Heart left ventricle (tissue), 16 donors: ENCODE results near the gene CCDC183. TPM values are rescaled to one million over a fixed set of nuclear protein-coding genes. Genes with fewer than 3 reads are reported as not detected.

ENCODE experiments used
- ATAC-seq, 4 donors: fragments of 200-7000 bp; cut with Tn5 transposase; one replicate each; pipeline ENCODE4 v1.9.1; 2020 to 2022; ENCODE audit warnings: moderate library complexity in 4 of 4, mild to moderate bottlenecking in 3 of 4, moderate number of reproducible peaks in 1 of 4
- DNase-seq, 5 donors: peaks; one replicate each; pipeline ENCODE4 v3.0.0-alpha.2; 2020
- H3K27ac ChIP-seq, 12 donors: fragments of 200-600 bp; sonication (generic) in 4 of 12; one replicate each; pipeline versions ENCODE4 v1.5.0 to v1.8.0; 2016 to 2022; ENCODE audit warnings: mild to moderate bottlenecking in 2 of 12
- H3K27me3 ChIP-seq, 9 donors: fragments of 200-600 bp; sonication (generic) in 2 of 9; one replicate each; pipeline versions ENCODE4 v1.5.1 to v1.8.0; 2016 to 2022; ENCODE audit warnings: mild to moderate bottlenecking in 3 of 9
- H3K36me3 ChIP-seq, 9 donors: fragments of 200-600 bp; sonication (generic) in 2 of 9; one replicate each; pipeline versions ENCODE4 v1.5.0 to v1.8.0; 2018 to 2022; ENCODE audit warnings: mild to moderate bottlenecking in 2 of 9
- H3K4me1 ChIP-seq, 12 donors: fragments of 200-600 bp; sonication (generic) in 4 of 12; one replicate each; pipeline versions ENCODE4 v1.5.0 to v1.8.0; 2016 to 2022; ENCODE audit warnings: mild to moderate bottlenecking in 3 of 12
- H3K4me3 ChIP-seq, 12 donors: fragments of 200-600 bp; sonication (generic) in 4 of 12; one replicate each; pipeline versions ENCODE4 v1.5.0 to v1.8.0; 2017 to 2022; ENCODE audit warnings: mild to moderate bottlenecking in 9 of 12, moderate library complexity in 4 of 12
- H3K9me3 ChIP-seq, 12 donors: fragments of 200-600 bp; sonication (generic) in 4 of 12; one replicate each; pipeline versions ENCODE4 v1.5.0 to v1.8.0; 2016 to 2022; ENCODE audit warnings: mild to moderate bottlenecking in 1 of 12
- POLR2A ChIP-seq, 2 donors: fragments of 450-650 bp; IDR thresholded peaks; one replicate each; pipeline ENCODE4 v1.6.1; 2017; ENCODE audit warnings: antibody characterized with exemption in 2 of 2, mild to moderate bottlenecking in 2 of 2, moderate library complexity in 2 of 2
- WGBS, 4 donors: extraction: QIAGEN DNeasy Blood & Tissue Kit in 2 of 4; methylation state at CpG; one replicate each; pipeline versions ENCODE4 v1.1.5 to v1.1.7; 2013 to 2018; 5-methylcytosine and 5-hydroxymethylcytosine counted together
- intact Hi-C, 10 donors: fragments of 100-400 bp; cut with DNase I; formaldehyde crosslinking; loops; one replicate each; pipeline versions ENCODE4 v1.11.1 to v1.14.2; 2022
- polyA plus RNA-seq, 2 donors: library from polyadenylated mRNA; stranded (reverse); fragments of 200-250 nt; gene quantifications; one replicate each; pipeline ENCODE4 v1.2.3, GENCODE V29; 2013
- total RNA-seq, 9 donors: library from RNA; depleted of rRNA in 2 of 9; stranded (reverse); fragments of >200 nt in 2 of 9; fragmentation: NEBNext Ultra II Directional in 3 of 9; extraction: Animal tissue kit (Norgen Biotek cat#: 25700) in 3 of 9; gene quantifications; one replicate each; pipeline versions ENCODE4 v1.1.0 to v1.2.4, GENCODE V29; 2016 to 2023
- TF ChIP-seq, protein P1 (sequence below), 12 donors: fragments of 200-600 bp; sonication (generic) in 4 of 12; IDR thresholded peaks; one replicate each; pipeline versions ENCODE4 v1.5.0 to v1.8.0; 2018 to 2022; ENCODE audit warnings: antibody characterized with exemption in 12 of 12, mild to moderate bottlenecking in 5 of 12
- donor health status: ischemic (EF 13 %, LVEDD 7.1; RV severe dilation, severe dysfunction).
- donor health status: healthy with polysubstance abuse.
- donor health status: DM: no; HTN: yes; CAD: no.
- donor health status: DM: no; HTN: no; CAD: no.
- donor health status: ischemic (EF 25% LVEDD 6.9; RV normal size, moderate dysfunction).
- donor health status: ischemic (EF 25% LVEDD 5.7; RV mildly dilated, moderate dysfunction).
- donor health status: healthy.
- donor health status: DM: yes; HTN: yes; CAD: no.
- donor health status: ischemic (EF 35%, LVEDD 5.7; RV mildly dilated, moderate dysfunction).
- donor health status: nonischemic (EF 11% LVEDD 7.7; RV severe dilation, severe dysfunction).
- donor health status: DM: yes; HTN: yes; CAD: no.
- donor health status: PGD.
- donor health status: ischemic (EF 29% LVEDD 5.4; RV normal size, mild dysfunction).
- donor health status: nonischemic (EF 23%, LVEDD 6.1; RV moderate dilation, normal function).

The CCDC183 gene
- total and polyA plus RNA-seq, 11 donors = 0.32 to 4.7 (median 1.4) TPM

DNA sequence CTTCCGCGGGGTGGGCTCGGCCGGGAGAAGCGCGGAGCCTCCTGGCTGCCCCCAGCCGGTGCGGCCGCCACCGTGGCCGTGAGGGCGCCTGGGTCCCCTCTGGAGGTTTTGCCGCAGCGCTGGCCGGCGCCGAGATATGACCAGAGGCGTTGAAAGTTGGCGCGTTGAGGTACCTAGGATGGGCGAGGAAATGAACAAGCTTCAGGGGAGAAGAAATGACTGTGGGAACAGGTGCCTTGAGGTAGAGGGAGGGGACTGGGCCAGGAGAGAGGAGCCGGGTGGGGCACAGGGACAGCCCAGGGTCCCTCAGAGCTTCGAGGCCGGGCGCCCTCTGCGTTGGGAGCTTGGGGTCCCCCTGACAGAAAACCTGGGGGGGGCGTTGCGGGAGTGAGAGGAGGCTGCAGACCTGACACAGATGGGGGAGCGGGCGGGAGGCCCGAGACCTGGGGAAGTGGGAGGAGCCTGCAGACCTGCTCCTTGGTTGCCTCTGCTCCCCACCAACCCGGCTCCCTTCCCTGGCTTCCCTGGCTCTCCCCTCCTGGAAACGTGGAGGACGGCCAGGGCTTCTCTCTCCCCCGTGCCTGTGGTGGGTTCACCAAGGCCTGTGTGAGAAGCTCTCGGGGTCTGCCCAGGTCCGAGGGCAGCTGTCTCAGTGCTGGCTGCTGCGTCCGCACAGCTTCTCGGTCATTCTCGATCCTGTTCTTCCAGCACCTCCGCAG lies 25.8 kb downstream of the CCDC183 start:
- intact Hi-C loops = no loop called here
- TF ChIP-seq, protein P1, sequence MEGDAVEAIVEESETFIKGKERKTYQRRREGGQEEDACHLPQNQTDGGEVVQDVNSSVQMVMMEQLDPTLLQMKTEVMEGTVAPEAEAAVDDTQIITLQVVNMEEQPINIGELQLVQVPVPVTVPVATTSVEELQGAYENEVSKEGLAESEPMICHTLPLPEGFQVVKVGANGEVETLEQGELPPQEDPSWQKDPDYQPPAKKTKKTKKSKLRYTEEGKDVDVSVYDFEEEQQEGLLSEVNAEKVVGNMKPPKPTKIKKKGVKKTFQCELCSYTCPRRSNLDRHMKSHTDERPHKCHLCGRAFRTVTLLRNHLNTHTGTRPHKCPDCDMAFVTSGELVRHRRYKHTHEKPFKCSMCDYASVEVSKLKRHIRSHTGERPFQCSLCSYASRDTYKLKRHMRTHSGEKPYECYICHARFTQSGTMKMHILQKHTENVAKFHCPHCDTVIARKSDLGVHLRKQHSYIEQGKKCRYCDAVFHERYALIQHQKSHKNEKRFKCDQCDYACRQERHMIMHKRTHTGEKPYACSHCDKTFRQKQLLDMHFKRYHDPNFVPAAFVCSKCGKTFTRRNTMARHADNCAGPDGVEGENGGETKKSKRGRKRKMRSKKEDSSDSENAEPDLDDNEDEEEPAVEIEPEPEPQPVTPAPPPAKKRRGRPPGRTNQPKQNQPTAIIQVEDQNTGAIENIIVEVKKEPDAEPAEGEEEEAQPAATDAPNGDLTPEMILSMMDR (IDR thresholded peaks at IDR 0.05) = no peak
- TF ChIP-seq POLR2A (IDR thresholded peaks at IDR 0.05) = no peak
- DNase-seq = peak in 1 of 5 donors; percentile 42
- Histone ChIP-seq H3K27me3 (no peaks in the 10 kb centered on the region), H3K9me3 (no peaks in the 10 kb centered on the region), H3K4me3 (peak overlapping the region in 11 of 12 donors; percentile 6 to 61 (median 50)), H3K4me1 (peaks cover 0 to 18% (median 11%) of the 10 kb centered on the region in 12 donors), H3K27ac (peak overlapping the region in 3 of 12 donors; percentile 26 to 59 (median 27)), H3K36me3 (peaks cover 0 to 45% (median 39%) of the 10 kb centered on the region in 9 donors)
- peak in 2 of 4 donors; percentile 7 to 18 for ATAC-seq
- 59 to 73% (median 68%) methylated on average over 34 to 42 of the region's 42 CpGs for WGBS, 4 donors

DNA sequence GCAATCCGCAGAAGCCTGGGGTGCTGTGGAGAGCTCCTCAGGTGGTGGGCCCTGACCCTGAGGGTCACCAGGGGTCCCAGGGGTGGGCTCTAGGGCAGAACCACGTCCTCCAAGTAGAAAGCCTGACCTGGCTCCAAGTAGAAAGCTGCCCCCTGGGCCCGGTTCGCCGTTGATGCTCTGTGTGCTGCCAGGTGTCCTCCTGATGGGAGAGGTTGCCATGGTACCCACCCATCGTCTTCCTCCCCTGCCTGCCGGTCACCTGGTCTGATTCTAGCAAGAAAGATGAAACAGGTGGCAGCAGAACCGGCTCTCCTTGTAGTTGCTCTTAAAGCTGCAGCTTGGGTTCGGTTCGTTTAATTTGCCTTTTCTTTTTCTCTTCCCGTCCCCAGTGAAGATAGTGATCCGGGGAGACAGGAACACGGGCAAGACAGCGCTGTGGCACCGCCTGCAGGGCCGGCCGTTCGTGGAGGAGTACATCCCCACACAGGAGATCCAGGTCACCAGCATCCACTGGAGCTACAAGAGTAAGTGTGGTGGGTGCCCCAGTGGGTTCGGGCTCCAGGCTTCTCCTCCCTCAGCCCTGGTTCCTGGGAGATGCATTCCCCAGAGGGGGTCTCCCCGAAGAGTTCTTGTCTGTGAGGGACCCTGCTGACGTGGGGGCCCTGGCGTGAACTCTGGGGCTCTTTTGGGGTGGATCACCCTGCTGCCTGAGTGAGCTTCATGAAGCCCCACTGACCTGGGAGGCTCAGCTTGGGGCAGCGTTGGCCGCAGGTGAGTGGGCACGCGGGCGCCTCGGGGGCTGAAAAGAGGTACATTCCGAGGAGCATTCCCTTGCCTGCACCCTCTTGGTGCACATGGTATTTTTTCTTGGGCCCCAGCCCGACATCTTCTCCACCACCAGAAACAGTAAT lies 27.3 kb downstream of the CCDC183 start:
- Histone ChIP-seq H3K9me3 (no peaks in the 10 kb centered on the region), H3K4me1 (peaks cover 0 to 18% (median 11%) of the 10 kb centered on the region in 12 donors), H3K27me3 (no peaks in the 10 kb centered on the region), H3K4me3 (no peak overlapping the region), H3K36me3 (peaks cover 0 to 51% (median 41%) of the 10 kb centered on the region in 9 donors), H3K27ac (no peak overlapping the region)
- no peak for ATAC-seq
- DNase-seq = peak in 3 of 5 donors; percentile 16 to 49 (median 22)
- WGBS, 4 donors = 90 to 93% (median 90%) methylated on average over 29 to 30 of the region's 30 CpGs
- intact Hi-C loops = no loop called here
- TF ChIP-seq, protein P1 (IDR thresholded peaks at IDR 0.05) = no peak

DNA sequence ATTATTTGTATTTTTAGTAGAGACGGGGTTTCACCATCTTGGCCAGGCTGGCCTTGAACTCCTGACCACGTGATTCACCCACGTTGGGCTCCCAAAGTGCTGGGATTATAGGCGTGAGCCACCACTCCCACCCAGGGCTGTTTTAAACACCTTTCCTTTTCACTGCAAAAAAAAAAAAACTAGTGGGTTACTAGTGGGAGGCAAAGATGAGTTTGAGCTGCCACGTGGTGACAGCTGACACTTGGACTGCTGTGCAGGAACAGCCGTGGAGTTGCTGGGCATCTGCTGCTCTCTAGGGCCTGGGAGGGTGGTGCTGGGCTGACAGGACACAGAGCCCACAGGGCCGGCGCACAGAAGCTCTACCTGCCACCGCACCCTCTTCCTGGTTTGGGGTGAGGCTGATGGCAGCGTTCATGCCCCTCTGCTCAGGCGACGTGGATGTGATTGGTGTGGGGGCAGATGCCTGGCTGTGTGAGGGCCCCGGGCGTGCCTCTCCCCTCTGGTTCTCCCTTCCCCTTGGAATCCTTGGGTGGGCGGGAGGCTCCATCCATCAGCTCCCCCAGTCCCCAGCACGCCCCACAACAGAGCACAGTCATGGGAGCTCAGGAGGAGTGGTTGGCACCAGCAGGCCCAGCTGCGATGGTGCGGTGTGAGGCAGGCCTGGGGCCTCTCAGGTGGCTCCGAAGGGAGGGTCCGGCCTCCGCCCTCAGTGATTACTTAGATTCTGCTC lies 28.5 kb downstream of the CCDC183 start:
- peaks cover 0 to 63% (median 53%) of the 10 kb centered on the region in 9 donors for H3K36me3 ChIP-seq
- DNase-seq (no peak), ATAC-seq (no peak)
- H3K4me1 ChIP-seq = peaks cover 0 to 18% (median 11%) of the 10 kb centered on the region in 12 donors
- no peaks in the 10 kb centered on the region for H3K9me3 ChIP-seq
- no peak overlapping the region for H3K27ac ChIP-seq
- TF ChIP-seq, protein P1 (IDR thresholded peaks at IDR 0.05) = no peak
- TF ChIP-seq POLR2A (IDR thresholded peaks at IDR 0.05) = no peak
- no peak overlapping the region for H3K4me3 ChIP-seq
- WGBS, 4 donors = 85 to 92% (median 90%) methylated on average over 11 to 21 of the region's 21 CpGs
- intact Hi-C loops = loop anchor here in 1 of 10 donors (5.0 kb wide), 1 partner anchor 193 kb away; no protein-coding TSS in a partner anchor
- H3K27me3 ChIP-seq = no peaks in the 10 kb centered on the region
